Panc1 (cell line): ENCODE data around the gene GCK. TPM values are rescaled to one million over a fixed set of nuclear protein-coding genes. Genes with fewer than 3 reads are reported as not detected.

Experiments
- ATAC-seq: fragments of 200-7000 bp; cut with Tn5 transposase; 2 replicates; pipeline ENCODE4 v1.9.1; 2020; ENCODE audit warnings: mild to moderate bottlenecking, moderate library complexity
- BruUV-seq: library from RNA; stranded (reverse); fragments of 400-500 nt; replicated peaks from 2 replicates; lab custom pipeline; 2021; lab: Mats Ljungman, UMichigan
- CTCF ChIA-PET: fragments of 300-600 bp; sonication (Branson Sonifier 250); formaldehyde crosslinking; loops from one replicate; lab custom pipeline; 2022; ENCODE audit warnings: antibody characterized with exemption; lab: Charles Lee
- POLR2A ChIA-PET: fragments of 300-600 bp; sonication (Branson Sonifier 250); formaldehyde crosslinking; loops from one replicate; lab custom pipeline; 2022; ENCODE audit warnings: antibody characterized with exemption; lab: Charles Lee
- DNase-seq: peaks from one replicate; pipeline ENCODE4 v3.0.0-alpha.2; 2010; ENCODE audit warnings: low read depth, low spot score
- H3K27ac ChIP-seq: 2 replicates; pipeline ENCODE4 v1.5.1; 2011; ENCODE audit warnings: mild to moderate bottlenecking, low read length, inconsistent platforms
- H3K27me3 ChIP-seq: fragments of 200-500 bp; sonication (Bioruptor generic); 2 replicates; pipeline ENCODE4 v1.6.0; 2014; ENCODE audit warnings: low read length, inconsistent platforms; ENCODE audit not compliant: control insufficient read depth, insufficient read depth
- H3K36me3 ChIP-seq: fragments of 200-500 bp; sonication (Bioruptor generic); 2 replicates; pipeline ENCODE4 v1.5.1; 2014; ENCODE audit warnings: inconsistent platforms, mild to moderate bottlenecking, low read length, moderate library complexity; ENCODE audit not compliant: control insufficient read depth, insufficient read depth
- H3K4me1 ChIP-seq: 2 replicates; pipeline ENCODE4 v1.5.1; 2011; ENCODE audit warnings: inconsistent platforms, mild to moderate bottlenecking, low read length, moderate library complexity; ENCODE audit not compliant: control insufficient read depth, insufficient read depth
- H3K4me3 ChIP-seq, 2 experiments: 2 replicates each; pipeline ENCODE4 v1.5.1; 2011 to 2012; ENCODE audit warnings: low read depth in 2 of 2, low read length in 2 of 2, mild to moderate bottlenecking in 2 of 2, inconsistent platforms in 1 of 2, moderate library complexity in 1 of 2
- H3K9me3 ChIP-seq: fragments of 200-500 bp; sonication (Bioruptor generic); 2 replicates; pipeline ENCODE4 v1.5.1; 2014; ENCODE audit warnings: low read depth, mild to moderate bottlenecking, inconsistent platforms, low read length, moderate library complexity; ENCODE audit not compliant: control insufficient read depth, insufficient read depth
- POLR2AphosphoS5 ChIP-seq: IDR thresholded peaks from 2 replicates; pipeline ENCODE4 v1.6.1; 2012; ENCODE audit warnings: mild to moderate bottlenecking, low read depth, low read length, moderate library complexity
- SIN3A ChIP-seq: IDR thresholded peaks from 2 replicates; pipeline ENCODE4 v1.6.1; 2012; ENCODE audit warnings: low read depth, mild to moderate bottlenecking, low read length, moderate library complexity, borderline replicate concordance; ENCODE audit not compliant: insufficient read depth
- TCF7L2 ChIP-seq: IDR thresholded peaks from 2 replicates; pipeline ENCODE4 v1.6.1; 2011; ENCODE audit warnings: mild to moderate bottlenecking, low read depth, low read length, inconsistent platforms
- in situ Hi-C: cut with HindIII; loops from 2 replicates; pipeline ENCODE4 v1.10.0; 2016; ENCODE audit warnings: low sequenced_read_pairs, low pct_unique_long_range_greater_than_20kb
- intact Hi-C: fragments of 100-400 bp; cut with micrococcal nuclease; formaldehyde crosslinking; loops from one replicate; pipeline ENCODE4 v1.10.0; 2022; ENCODE audit not compliant: unreplicated experiment
- total RNA-seq: library from RNA; stranded (reverse); gene quantifications from one replicate; pipeline ENCODE4 v1.2.1, GENCODE V29; 2021; ENCODE audit not compliant: unreplicated experiment
- TF ChIP-seq, protein P1 (sequence below), 2 experiments: IDR thresholded peaks; 2 replicates each; pipeline ENCODE4 v1.6.1; 2011 to 2012; ENCODE audit warnings: low read depth in 2 of 2, control low read depth in 1 of 2, low read length in 1 of 2, mild to moderate bottlenecking in 1 of 2, moderate library complexity in 1 of 2; ENCODE audit not compliant: insufficient read depth in 1 of 2
- TF ChIP-seq, protein P2 (sequence below): fragments of 450-650 bp; IDR thresholded peaks from 2 replicates; pipeline ENCODE4 v1.5.1; 2017; ENCODE audit warnings: mild to moderate bottlenecking

GCK gene
- total RNA-seq, 1 experiment from 2014 or later = 0.36 TPM

DNA sequence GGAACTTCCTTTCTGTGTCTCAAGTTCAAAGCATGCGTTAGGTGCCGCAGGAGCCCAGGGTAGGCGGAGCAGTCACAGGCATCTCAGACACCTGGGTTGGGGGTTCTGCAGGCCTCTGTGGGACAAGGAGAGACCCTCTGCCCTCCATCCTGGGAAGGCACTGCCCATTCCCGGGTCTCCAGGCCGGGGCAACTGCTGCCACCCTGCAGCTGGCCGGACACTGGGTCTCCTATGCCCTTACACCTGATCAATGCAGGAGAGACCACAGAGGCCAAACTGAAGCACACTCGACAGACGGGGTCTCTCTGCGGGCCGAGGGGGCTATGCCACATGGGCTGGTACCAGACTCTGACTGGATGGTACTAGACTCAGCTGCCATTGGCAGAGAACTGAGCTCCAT, 48.5 kb upstream of the GCK start:
- BruUV-seq = no TSS peak

DNA sequence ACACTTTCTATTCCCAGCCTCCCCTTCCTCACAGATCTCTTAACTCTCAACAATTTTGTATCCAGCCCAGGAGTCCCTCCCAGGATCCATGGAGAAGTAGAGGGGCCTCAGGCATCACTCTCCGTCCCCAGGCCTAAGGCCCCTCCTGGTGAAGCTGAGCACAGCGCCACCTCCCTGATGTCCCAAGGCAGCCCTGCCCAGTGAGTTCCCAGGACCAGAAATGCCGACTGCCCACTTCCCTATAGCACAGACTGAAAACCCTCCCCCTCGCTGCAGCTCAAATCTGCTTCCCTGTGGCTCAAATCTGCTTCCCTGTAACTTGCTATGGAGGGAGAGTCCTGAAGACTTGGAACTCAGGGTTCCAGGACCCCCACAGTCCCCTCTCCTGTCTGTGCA, 47.1 kb upstream of the GCK start:
- H3K27me3 ChIP-seq = no peaks in the 10 kb centered on the region
- in situ Hi-C loops (no loop called here), intact Hi-C loops (no loop called here)
- H3K36me3 ChIP-seq = no peaks in the 10 kb centered on the region
- POLR2A ChIA-PET = no interaction called here
- no peak overlapping the region for H3K4me3 ChIP-seq
- H3K27ac ChIP-seq = no peak overlapping the region
- no peak for DNase-seq
- 0 out of 2 replicates have a peak, but pooled peaks cover 3% of the 10 kb centered on the region for H3K4me1 ChIP-seq
- TF ChIP-seq, protein P1, sequence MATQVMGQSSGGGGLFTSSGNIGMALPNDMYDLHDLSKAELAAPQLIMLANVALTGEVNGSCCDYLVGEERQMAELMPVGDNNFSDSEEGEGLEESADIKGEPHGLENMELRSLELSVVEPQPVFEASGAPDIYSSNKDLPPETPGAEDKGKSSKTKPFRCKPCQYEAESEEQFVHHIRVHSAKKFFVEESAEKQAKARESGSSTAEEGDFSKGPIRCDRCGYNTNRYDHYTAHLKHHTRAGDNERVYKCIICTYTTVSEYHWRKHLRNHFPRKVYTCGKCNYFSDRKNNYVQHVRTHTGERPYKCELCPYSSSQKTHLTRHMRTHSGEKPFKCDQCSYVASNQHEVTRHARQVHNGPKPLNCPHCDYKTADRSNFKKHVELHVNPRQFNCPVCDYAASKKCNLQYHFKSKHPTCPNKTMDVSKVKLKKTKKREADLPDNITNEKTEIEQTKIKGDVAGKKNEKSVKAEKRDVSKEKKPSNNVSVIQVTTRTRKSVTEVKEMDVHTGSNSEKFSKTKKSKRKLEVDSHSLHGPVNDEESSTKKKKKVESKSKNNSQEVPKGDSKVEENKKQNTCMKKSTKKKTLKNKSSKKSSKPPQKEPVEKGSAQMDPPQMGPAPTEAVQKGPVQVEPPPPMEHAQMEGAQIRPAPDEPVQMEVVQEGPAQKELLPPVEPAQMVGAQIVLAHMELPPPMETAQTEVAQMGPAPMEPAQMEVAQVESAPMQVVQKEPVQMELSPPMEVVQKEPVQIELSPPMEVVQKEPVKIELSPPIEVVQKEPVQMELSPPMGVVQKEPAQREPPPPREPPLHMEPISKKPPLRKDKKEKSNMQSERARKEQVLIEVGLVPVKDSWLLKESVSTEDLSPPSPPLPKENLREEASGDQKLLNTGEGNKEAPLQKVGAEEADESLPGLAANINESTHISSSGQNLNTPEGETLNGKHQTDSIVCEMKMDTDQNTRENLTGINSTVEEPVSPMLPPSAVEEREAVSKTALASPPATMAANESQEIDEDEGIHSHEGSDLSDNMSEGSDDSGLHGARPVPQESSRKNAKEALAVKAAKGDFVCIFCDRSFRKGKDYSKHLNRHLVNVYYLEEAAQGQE (IDR thresholded peaks at IDR 0.05; ENCODE audit: insufficient read depth in 1 of 2, low read depth in 2 of 2, low read length in 1 of 2) = no peak
- TF ChIP-seq POLR2AphosphoS5 = no peak
- TF ChIP-seq TCF7L2 = no peak
- TF ChIP-seq, protein P2, sequence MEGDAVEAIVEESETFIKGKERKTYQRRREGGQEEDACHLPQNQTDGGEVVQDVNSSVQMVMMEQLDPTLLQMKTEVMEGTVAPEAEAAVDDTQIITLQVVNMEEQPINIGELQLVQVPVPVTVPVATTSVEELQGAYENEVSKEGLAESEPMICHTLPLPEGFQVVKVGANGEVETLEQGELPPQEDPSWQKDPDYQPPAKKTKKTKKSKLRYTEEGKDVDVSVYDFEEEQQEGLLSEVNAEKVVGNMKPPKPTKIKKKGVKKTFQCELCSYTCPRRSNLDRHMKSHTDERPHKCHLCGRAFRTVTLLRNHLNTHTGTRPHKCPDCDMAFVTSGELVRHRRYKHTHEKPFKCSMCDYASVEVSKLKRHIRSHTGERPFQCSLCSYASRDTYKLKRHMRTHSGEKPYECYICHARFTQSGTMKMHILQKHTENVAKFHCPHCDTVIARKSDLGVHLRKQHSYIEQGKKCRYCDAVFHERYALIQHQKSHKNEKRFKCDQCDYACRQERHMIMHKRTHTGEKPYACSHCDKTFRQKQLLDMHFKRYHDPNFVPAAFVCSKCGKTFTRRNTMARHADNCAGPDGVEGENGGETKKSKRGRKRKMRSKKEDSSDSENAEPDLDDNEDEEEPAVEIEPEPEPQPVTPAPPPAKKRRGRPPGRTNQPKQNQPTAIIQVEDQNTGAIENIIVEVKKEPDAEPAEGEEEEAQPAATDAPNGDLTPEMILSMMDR = no peak; the same call in 1 of the 2 replicates
- no peak for TF ChIP-seq SIN3A
- ATAC-seq = no peak
- H3K9me3 ChIP-seq = no peaks in the 10 kb centered on the region
- BruUV-seq = no TSS peak
- CTCF ChIA-PET = interaction anchor here (0.7 kb wide), 1 partner anchor 161 kb away, joined by 3 read pairs; no protein-coding TSS in a partner anchor

More for the DNA sequence above, 48.5 kb upstream of the GCK start:
- TF ChIP-seq, protein P1 (IDR thresholded peaks at IDR 0.05; ENCODE audit: insufficient read depth in 1 of 2, low read depth in 2 of 2, low read length in 1 of 2) = no peak
- TF ChIP-seq SIN3A (no peak), POLR2AphosphoS5 (no peak), TCF7L2 (no peak)
- TF ChIP-seq, protein P2 = no peak
- no peaks in the 10 kb centered on the region for H3K9me3 ChIP-seq
- intact Hi-C loops (no loop called here), in situ Hi-C loops (no loop called here)
- DNase-seq (no peak), ATAC-seq (no peak)
- 0 out of 2 replicates have a peak, but pooled peaks cover 3% of the 10 kb centered on the region for H3K4me1 ChIP-seq
- H3K36me3 ChIP-seq = no peaks in the 10 kb centered on the region
- ChIA-PET CTCF (no interaction called here), POLR2A (no interaction called here)
- H3K4me3 ChIP-seq = no peak overlapping the region
- H3K27ac ChIP-seq = no peak overlapping the region
- H3K27me3 ChIP-seq = no peaks in the 10 kb centered on the region
